ENCODE measurements around the gene AADAC. TPM values are rescaled to one million over a fixed set of nuclear protein-coding genes. Genes with fewer than 3 reads are reported as not detected.
"Not testable (repeated sequence)": the region's sequence is repeated elsewhere in the genome, so short reads cannot be mapped to it uniquely, and the experiment has no call there.

Gene AADAC
- total RNA-seq, 1 donor from 2014 or later = not detected

GRCh38 chr3:151777880-151778279 is 36.0 kb upstream of the AADAC start:
- Mint-ChIP-seq H3K27ac (no peak overlapping the region), H3K27me3 (ENCODE audit: low read depth) (peaks cover 2% of the 10 kb centered on the region), H3K36me3 (ENCODE audit: low read depth) (no peaks in the 10 kb centered on the region), H3K4me1 (ENCODE audit: low read depth) (no peaks in the 10 kb centered on the region), H3K9me3 (no peaks in the 10 kb centered on the region), H3K4me3 (ENCODE audit: low read depth) (no peak overlapping the region)
- no peak for DNase-seq (ENCODE audit: low spot score)
- intact Hi-C loops (cut with micrococcal nuclease) = no loop called here

DNA sequence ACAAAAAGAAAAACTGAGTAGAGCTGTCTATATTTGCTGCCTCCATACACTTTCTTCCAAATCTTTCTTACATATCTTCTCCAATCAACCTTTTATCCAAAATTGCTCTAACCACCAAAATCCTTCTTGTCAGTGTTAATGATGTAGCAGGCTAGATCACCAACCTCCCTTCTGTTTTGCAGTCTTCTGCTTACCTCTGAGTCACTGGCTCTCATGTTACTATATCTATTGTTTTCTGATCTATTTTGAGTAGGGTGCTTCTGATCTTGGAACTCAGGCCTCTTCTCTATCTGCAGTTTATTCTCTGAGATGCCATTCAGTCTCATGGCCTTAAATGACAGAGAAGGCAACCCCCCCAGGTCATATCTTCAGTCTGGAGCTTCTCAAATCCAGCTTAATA is 26.3 kb upstream of the AADAC start:
- H3K9me3 Mint-ChIP-seq = no peaks in the 10 kb centered on the region
- intact Hi-C loops (cut with micrococcal nuclease) = no loop called here
- H3K36me3 Mint-ChIP-seq (ENCODE audit: low read depth) = no peaks in the 10 kb centered on the region
- H3K4me3 Mint-ChIP-seq (ENCODE audit: low read depth) = no peak overlapping the region
- no peak for DNase-seq (ENCODE audit: low spot score)
- H3K27me3 Mint-ChIP-seq (ENCODE audit: low read depth) = peaks cover 2% of the 10 kb centered on the region
- H3K27ac Mint-ChIP-seq = no peak overlapping the region
- H3K4me1 Mint-ChIP-seq (ENCODE audit: low read depth) = no peaks in the 10 kb centered on the region

GRCh38 chr3:151788401-151788800 is 25.5 kb upstream of the AADAC start:
- Mint-ChIP-seq H3K27ac (no peak overlapping the region), H3K4me3 (ENCODE audit: low read depth) (no peak overlapping the region), H3K27me3 (ENCODE audit: low read depth) (peaks cover 2% of the 10 kb centered on the region), H3K9me3 (no peaks in the 10 kb centered on the region), H3K36me3 (ENCODE audit: low read depth) (no peaks in the 10 kb centered on the region), H3K4me1 (ENCODE audit: low read depth) (no peaks in the 10 kb centered on the region)
- intact Hi-C loops (cut with micrococcal nuclease) = no loop called here
- no peak for DNase-seq (ENCODE audit: low spot score)

- no peak overlapping the region for H3K27ac Mint-ChIP-seq
- H3K36me3 Mint-ChIP-seq (ENCODE audit: low read depth) = no peaks in the 10 kb centered on the region
- H3K9me3 Mint-ChIP-seq = no peaks in the 10 kb centered on the region
- H3K4me3 Mint-ChIP-seq (ENCODE audit: low read depth) = no peak overlapping the region
- H3K4me1 Mint-ChIP-seq (ENCODE audit: low read depth) = no peaks in the 10 kb centered on the region
- peaks cover 2% of the 10 kb centered on the region for H3K27me3 Mint-ChIP-seq (ENCODE audit: low read depth)
- intact Hi-C loops (cut with micrococcal nuclease) = no loop called here
- no peak for DNase-seq (ENCODE audit: low spot score)
Observed at GRCh38 chr3:151789853-151790463, 24.0 kb upstream of the AADAC start.

DNA sequence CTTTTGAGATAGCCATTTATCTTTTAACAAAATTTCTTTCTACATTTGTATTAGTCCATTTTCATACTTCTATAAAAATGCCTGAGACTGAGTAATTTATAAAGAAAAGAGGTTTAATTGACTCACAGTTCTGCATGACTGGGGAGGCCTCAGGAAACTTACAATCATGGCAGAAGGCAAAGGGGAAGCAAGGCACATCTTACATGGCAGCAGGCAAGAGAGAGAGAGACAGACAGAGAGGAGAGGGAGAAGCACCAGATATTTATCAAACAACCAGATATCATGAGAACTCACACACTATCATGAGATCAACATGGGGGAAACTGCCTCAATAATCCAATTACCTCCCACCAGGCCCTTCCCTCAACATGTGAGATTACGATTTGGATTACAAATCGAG is 23.2 kb upstream of the AADAC start:
- intact Hi-C loops (cut with micrococcal nuclease); DNase-seq (ENCODE audit: low spot score); H3K4me1 Mint-ChIP-seq (ENCODE audit: low read depth): not testable (repeated sequence)

GRCh38 chr3:151792411-151792810 is 21.5 kb upstream of the AADAC start:
- DNase-seq (ENCODE audit: low spot score) = no peak
- Mint-ChIP-seq H3K4me3 (ENCODE audit: low read depth) (no peak overlapping the region), H3K36me3 (ENCODE audit: low read depth) (no peaks in the 10 kb centered on the region), H3K9me3 (no peaks in the 10 kb centered on the region), H3K4me1 (ENCODE audit: low read depth) (no peaks in the 10 kb centered on the region), H3K27me3 (ENCODE audit: low read depth) (peaks cover 2% of the 10 kb centered on the region), H3K27ac (no peak overlapping the region)
- intact Hi-C loops (cut with micrococcal nuclease) = no loop called here

More for the DNA sequence above, 23.2 kb upstream of the AADAC start:
- H3K9me3 Mint-ChIP-seq; H3K27me3 Mint-ChIP-seq (ENCODE audit: low read depth); H3K27ac Mint-ChIP-seq; H3K36me3 Mint-ChIP-seq (ENCODE audit: low read depth); H3K4me3 Mint-ChIP-seq (ENCODE audit: low read depth): not testable (repeated sequence)

GRCh38 chr3:151793636-151794035 is 20.3 kb upstream of the AADAC start:
- Mint-ChIP-seq H3K9me3 (no peaks in the 10 kb centered on the region), H3K4me3 (ENCODE audit: low read depth) (no peak overlapping the region), H3K27ac (no peak overlapping the region), H3K4me1 (ENCODE audit: low read depth) (no peaks in the 10 kb centered on the region), H3K27me3 (ENCODE audit: low read depth) (peaks cover 2% of the 10 kb centered on the region), H3K36me3 (ENCODE audit: low read depth) (no peaks in the 10 kb centered on the region)
- DNase-seq (ENCODE audit: low spot score) = no peak
- intact Hi-C loops (cut with micrococcal nuclease) = no loop called here

DNA sequence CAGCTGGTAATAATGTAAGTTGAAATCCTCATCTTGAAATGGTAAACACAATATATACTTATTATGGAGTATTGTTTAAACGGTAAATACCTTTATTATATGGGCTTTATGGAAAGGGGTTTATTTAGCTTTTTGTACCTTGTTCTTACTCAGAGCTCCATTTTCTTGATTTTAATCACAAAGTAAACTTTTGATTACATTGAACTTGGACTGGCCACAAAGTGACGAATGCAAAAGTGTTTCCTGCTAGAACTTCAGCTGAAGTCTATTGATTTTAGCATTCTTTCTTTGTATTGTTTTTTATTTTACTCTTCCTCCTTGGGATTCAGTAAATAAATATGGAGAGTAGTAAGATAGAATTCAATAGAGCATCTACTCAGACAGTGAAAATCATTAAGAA is 19.8 kb upstream of the AADAC start:
- H3K27ac Mint-ChIP-seq = no peak overlapping the region

DNA sequence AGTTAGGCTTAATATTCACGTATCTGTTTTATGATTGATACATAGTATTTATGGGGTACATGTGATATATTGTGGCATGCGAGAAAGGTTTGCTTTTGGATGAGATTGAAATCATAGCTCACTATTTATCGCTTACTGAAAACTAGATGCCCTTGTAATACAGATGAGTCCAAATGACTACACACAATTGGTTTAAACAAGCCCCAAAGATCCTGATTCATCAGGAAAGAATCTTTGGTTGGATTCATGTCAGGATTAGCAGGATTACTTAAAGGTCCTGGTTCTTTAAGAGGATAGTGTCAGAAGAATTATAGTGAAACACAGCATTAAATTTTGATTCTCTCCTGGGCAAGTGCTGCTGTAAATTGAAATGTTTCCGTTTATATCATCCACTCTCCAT is 18.6 kb upstream of the AADAC start:
- Mint-ChIP-seq H3K9me3 (no peaks in the 10 kb centered on the region), H3K36me3 (ENCODE audit: low read depth) (no peaks in the 10 kb centered on the region)
- intact Hi-C loops (cut with micrococcal nuclease) = no loop called here

More for the DNA sequence above, 19.8 kb upstream of the AADAC start:
- H3K4me3 Mint-ChIP-seq (ENCODE audit: low read depth) = no peak overlapping the region
- no peaks in the 10 kb centered on the region for H3K9me3 Mint-ChIP-seq
- no peaks in the 10 kb centered on the region for H3K4me1 Mint-ChIP-seq (ENCODE audit: low read depth)
- DNase-seq (ENCODE audit: low spot score) = no peak
- no peaks in the 10 kb centered on the region for H3K36me3 Mint-ChIP-seq (ENCODE audit: low read depth)
- intact Hi-C loops (cut with micrococcal nuclease) = no loop called here
- peaks cover 2% of the 10 kb centered on the region for H3K27me3 Mint-ChIP-seq (ENCODE audit: low read depth)

GRCh38 chr3:151796105-151796680 is 17.7 kb upstream of the AADAC start:
- Mint-ChIP-seq H3K27ac (no peak overlapping the region), H3K4me1 (ENCODE audit: low read depth) (no peaks in the 10 kb centered on the region), H3K36me3 (ENCODE audit: low read depth) (no peaks in the 10 kb centered on the region), H3K27me3 (ENCODE audit: low read depth) (peaks cover 3% of the 10 kb centered on the region), H3K9me3 (no peaks in the 10 kb centered on the region), H3K4me3 (ENCODE audit: low read depth) (no peak overlapping the region)
- intact Hi-C loops (cut with micrococcal nuclease) = no loop called here
- no peak for DNase-seq (ENCODE audit: low spot score)

More for the DNA sequence above, 18.6 kb upstream of the AADAC start:
- H3K27ac Mint-ChIP-seq = no peak overlapping the region
- DNase-seq (ENCODE audit: low spot score) = no peak
- H3K4me1 Mint-ChIP-seq (ENCODE audit: low read depth) = no peaks in the 10 kb centered on the region
- no peak overlapping the region for H3K4me3 Mint-ChIP-seq (ENCODE audit: low read depth)
- H3K27me3 Mint-ChIP-seq (ENCODE audit: low read depth) = peaks cover 3% of the 10 kb centered on the region

DNA sequence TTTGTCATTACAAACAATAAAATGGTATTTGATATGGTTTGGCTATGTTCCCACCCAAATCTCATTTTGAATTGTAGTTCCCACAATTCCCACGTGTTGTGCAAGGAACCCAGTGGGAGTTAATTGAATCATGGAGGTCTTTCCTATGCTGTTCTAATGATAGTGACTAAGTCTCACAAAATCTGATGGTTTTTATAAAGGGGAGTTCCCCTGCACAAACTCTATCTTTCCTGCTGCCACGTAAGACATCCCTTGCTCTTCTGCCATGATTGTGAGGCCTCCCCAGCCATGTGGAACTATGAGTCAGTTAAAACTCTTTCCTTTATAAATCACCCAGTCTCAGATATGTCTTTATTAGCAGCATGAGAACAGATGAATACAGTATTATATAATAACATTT is 15.4 kb upstream of the AADAC start:
- no peak overlapping the region for H3K27ac Mint-ChIP-seq
- H3K9me3 Mint-ChIP-seq = no peaks in the 10 kb centered on the region
- H3K27me3 Mint-ChIP-seq (ENCODE audit: low read depth) = peaks cover 3% of the 10 kb centered on the region
- no peaks in the 10 kb centered on the region for H3K36me3 Mint-ChIP-seq (ENCODE audit: low read depth)
- no peaks in the 10 kb centered on the region for H3K4me1 Mint-ChIP-seq (ENCODE audit: low read depth)
- H3K4me3 Mint-ChIP-seq (ENCODE audit: low read depth) = no peak overlapping the region
- DNase-seq (ENCODE audit: low spot score) = no peak
- intact Hi-C loops (cut with micrococcal nuclease) = no loop called here

- Mint-ChIP-seq H3K4me1 (ENCODE audit: low read depth) (no peaks in the 10 kb centered on the region), H3K27ac (no peak overlapping the region), H3K4me3 (ENCODE audit: low read depth) (no peak overlapping the region), H3K36me3 (ENCODE audit: low read depth) (no peaks in the 10 kb centered on the region), H3K9me3 (no peaks in the 10 kb centered on the region), H3K27me3 (ENCODE audit: low read depth) (peaks cover 3% of the 10 kb centered on the region)
- no peak for DNase-seq (ENCODE audit: low spot score)
- intact Hi-C loops (cut with micrococcal nuclease) = no loop called here
Observed at GRCh38 chr3:151800431-151800830, 13.5 kb upstream of the AADAC start.

DNA sequence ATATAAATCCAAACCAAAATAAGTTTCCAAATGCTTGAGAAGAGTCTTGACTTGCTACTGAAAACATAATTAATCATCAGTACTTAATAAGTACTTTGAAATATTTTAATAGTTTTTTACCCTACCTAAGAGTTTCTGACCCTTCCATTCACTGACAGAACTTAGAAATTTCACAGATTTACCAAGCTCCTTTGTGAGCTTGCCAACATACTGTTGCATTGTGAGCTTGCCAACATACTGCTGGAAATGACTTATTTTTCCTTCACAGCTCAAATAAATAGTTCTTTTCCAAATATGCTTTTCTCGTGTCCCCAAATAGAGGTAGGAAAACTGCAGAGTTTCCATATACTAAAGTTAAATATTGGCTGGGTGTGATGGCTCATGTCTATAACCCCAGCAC is 9.6 kb upstream of the AADAC start:
- no peak overlapping the region for H3K4me3 Mint-ChIP-seq (ENCODE audit: low read depth)
- peaks cover 6% of the 10 kb centered on the region for H3K9me3 Mint-ChIP-seq
- peaks cover 2% of the 10 kb centered on the region for H3K27me3 Mint-ChIP-seq (ENCODE audit: low read depth)
- H3K27ac Mint-ChIP-seq = no peak overlapping the region
- DNase-seq (ENCODE audit: low spot score) = no peak
- no peaks in the 10 kb centered on the region for H3K36me3 Mint-ChIP-seq (ENCODE audit: low read depth)
- intact Hi-C loops (cut with micrococcal nuclease) = no loop called here
- no peaks in the 10 kb centered on the region for H3K4me1 Mint-ChIP-seq (ENCODE audit: low read depth)

DNA sequence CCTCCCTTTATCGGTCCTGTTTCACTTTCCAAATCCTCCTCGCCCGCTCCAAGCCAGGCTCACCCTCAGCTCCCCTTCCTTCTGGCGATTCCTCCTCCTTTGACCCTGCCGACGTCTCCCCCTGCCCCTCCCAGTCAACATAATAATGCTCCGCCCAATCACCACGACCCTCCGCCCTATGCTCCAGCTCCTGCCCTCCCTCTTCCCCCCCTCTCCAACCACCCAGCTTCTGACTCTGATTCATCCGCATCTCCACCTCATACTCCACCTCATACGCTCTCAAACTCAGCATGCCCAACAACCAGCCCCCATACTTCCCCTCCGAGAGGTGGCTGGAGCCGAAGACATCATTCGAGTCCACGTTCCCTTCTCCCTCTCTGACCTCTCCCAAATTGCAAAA is 7.1 kb upstream of the AADAC start:
- H3K4me1 Mint-ChIP-seq (ENCODE audit: low read depth) = no peaks in the 10 kb centered on the region
- no peaks in the 10 kb centered on the region for H3K36me3 Mint-ChIP-seq (ENCODE audit: low read depth)
- H3K4me3 Mint-ChIP-seq (ENCODE audit: low read depth) = no peak overlapping the region
- DNase-seq (ENCODE audit: low spot score) = no peak
- intact Hi-C loops (cut with micrococcal nuclease) = no loop called here
- no peaks in the 10 kb centered on the region for H3K27me3 Mint-ChIP-seq (ENCODE audit: low read depth)
- peaks cover 6% of the 10 kb centered on the region for H3K9me3 Mint-ChIP-seq
- no peak overlapping the region for H3K27ac Mint-ChIP-seq
